Lung (tissue), 12 donors: ENCODE measurements around the gene GAST. TPM values are rescaled to one million over a fixed set of nuclear protein-coding genes. Genes with fewer than 3 reads are reported as not detected.
"Not testable (repeated sequence)": the region's sequence is repeated elsewhere in the genome, so short reads cannot be mapped to it uniquely, and the experiment has no call there.

Source experiments
- ATAC-seq: fragments of 200-7000 bp; cut with Tn5 transposase; one replicate; pipeline ENCODE4 v1.9.1; 2020; ENCODE audit warnings: moderate number of reproducible peaks; ENCODE audit not compliant: insufficient read depth, low FRiP score
- DNase-seq, 3 donors: peaks; one replicate each; pipeline ENCODE4 v3.0.0-alpha.2; 2013 to 2017
- H3K27ac ChIP-seq, 2 donors: one replicate each; pipeline ENCODE4 v1.5.1; 2013; ENCODE audit warnings: mild to moderate bottlenecking in 2 of 2, moderate library complexity in 2 of 2, control low read depth in 1 of 2, inconsistent platforms in 1 of 2, low read depth in 1 of 2, low read length in 1 of 2
- H3K27me3 ChIP-seq, 3 donors: one replicate each; pipeline ENCODE4 v1.5.1; 2013; ENCODE audit warnings: low read length in 2 of 3; ENCODE audit not compliant: control insufficient read depth in 3 of 3, insufficient read depth in 3 of 3
- H3K36me3 ChIP-seq, 4 donors: one replicate each; pipeline ENCODE4 v1.5.1; 2013; ENCODE audit warnings: low read length in 4 of 4, mild to moderate bottlenecking in 1 of 4, moderate library complexity in 1 of 4; ENCODE audit not compliant: control insufficient read depth in 4 of 4, insufficient read depth in 4 of 4
- H3K4me1 ChIP-seq, 5 donors: one replicate each; pipeline ENCODE4 v1.5.1; 2013; ENCODE audit warnings: low read length in 5 of 5, mild to moderate bottlenecking in 2 of 5, moderate library complexity in 1 of 5; ENCODE audit not compliant: control insufficient read depth in 5 of 5, insufficient read depth in 5 of 5
- H3K4me3 ChIP-seq: one replicate; pipeline ENCODE4 v1.5.1; 2013; ENCODE audit warnings: mild to moderate bottlenecking, control low read depth, moderate library complexity
- H3K9ac ChIP-seq, 2 donors: one replicate each; pipeline ENCODE4 v1.5.1; 2013; ENCODE audit warnings: low read length in 2 of 2, control low read depth in 1 of 2; ENCODE audit not compliant: insufficient read depth in 1 of 2
- H3K9me3 ChIP-seq, 4 donors: one replicate each; pipeline ENCODE4 v1.5.1; 2013; ENCODE audit warnings: low read length in 3 of 4, mild to moderate bottlenecking in 1 of 4, moderate library complexity in 1 of 4; ENCODE audit not compliant: control insufficient read depth in 4 of 4, insufficient read depth in 3 of 4
- WGBS, 2 donors: extraction: QIAGEN DNeasy Blood & Tissue Kit; methylation state at CpG; one replicate each; pipeline ENCODE4 v1.1.7; 2013; 5-methylcytosine and 5-hydroxymethylcytosine counted together
- polyA plus RNA-seq, 2 donors: library from polyadenylated mRNA; stranded (reverse); fragments of 200-250 nt; gene quantifications; one replicate each; pipeline ENCODE4 v1.2.1, GENCODE V29; 2013
- total RNA-seq, 2 donors: library from RNA; depleted of rRNA in 1 of 2; stranded (reverse); fragments of >200 nt in 1 of 2; gene quantifications; one replicate each; pipeline ENCODE4 v1.2.1, GENCODE V29; 2014 to 2021
- TF ChIP-seq, protein P1 (sequence below): IDR thresholded peaks from 2 replicates; pipeline ENCODE4 v1.5.1; 2012; ENCODE audit warnings: mild to moderate bottlenecking; ENCODE audit errors: control extremely low read depth, extremely low read depth
- donor health status: control.
- donor health status: control.
- donor health status: Bipolar disorder and iron deficiency.
- donor health status: healthy.
- donor health status: DM: yes; HTN: yes; CAD: no.

Gene GAST
- total and polyA plus RNA-seq, 4 donors = not detected

DNA sequence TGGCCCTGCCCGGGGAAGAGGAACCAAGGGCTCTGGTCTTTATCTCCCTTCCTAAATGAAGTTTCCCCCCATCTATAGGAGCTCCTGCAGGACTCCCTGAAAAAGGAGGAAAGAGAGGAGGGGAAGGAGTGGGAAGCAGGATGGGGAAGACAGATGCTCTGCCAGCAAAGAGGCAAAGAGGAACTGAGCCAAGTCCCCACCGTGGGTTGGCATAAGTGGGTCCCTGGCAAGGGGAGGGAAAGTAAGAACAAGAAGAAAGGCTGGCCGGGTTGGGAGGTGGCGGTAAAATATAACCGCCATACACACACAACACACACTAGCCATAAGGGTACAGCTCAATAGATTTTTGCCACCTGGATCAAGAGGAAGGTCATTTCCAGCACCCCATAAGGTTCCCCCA is 29.5 kb upstream of the GAST start:
- Histone ChIP-seq H3K9me3 (no peaks in the 10 kb centered on the region), H3K4me3 (no peak overlapping the region), H3K36me3 (no peaks in the 10 kb centered on the region), H3K27me3 (no peaks in the 10 kb centered on the region), H3K4me1 (peaks cover 0 to 3% (median under 1%) of the 10 kb centered on the region in 5 donors), H3K9ac (no peak overlapping the region), H3K27ac (no peak overlapping the region)
- DNase-seq = no peak
- WGBS, 2 donors = 47 to 66% methylated on average over 5 of the region's 5 CpGs
- no peak for ATAC-seq
- TF ChIP-seq, protein P1, sequence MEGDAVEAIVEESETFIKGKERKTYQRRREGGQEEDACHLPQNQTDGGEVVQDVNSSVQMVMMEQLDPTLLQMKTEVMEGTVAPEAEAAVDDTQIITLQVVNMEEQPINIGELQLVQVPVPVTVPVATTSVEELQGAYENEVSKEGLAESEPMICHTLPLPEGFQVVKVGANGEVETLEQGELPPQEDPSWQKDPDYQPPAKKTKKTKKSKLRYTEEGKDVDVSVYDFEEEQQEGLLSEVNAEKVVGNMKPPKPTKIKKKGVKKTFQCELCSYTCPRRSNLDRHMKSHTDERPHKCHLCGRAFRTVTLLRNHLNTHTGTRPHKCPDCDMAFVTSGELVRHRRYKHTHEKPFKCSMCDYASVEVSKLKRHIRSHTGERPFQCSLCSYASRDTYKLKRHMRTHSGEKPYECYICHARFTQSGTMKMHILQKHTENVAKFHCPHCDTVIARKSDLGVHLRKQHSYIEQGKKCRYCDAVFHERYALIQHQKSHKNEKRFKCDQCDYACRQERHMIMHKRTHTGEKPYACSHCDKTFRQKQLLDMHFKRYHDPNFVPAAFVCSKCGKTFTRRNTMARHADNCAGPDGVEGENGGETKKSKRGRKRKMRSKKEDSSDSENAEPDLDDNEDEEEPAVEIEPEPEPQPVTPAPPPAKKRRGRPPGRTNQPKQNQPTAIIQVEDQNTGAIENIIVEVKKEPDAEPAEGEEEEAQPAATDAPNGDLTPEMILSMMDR = no peak

DNA sequence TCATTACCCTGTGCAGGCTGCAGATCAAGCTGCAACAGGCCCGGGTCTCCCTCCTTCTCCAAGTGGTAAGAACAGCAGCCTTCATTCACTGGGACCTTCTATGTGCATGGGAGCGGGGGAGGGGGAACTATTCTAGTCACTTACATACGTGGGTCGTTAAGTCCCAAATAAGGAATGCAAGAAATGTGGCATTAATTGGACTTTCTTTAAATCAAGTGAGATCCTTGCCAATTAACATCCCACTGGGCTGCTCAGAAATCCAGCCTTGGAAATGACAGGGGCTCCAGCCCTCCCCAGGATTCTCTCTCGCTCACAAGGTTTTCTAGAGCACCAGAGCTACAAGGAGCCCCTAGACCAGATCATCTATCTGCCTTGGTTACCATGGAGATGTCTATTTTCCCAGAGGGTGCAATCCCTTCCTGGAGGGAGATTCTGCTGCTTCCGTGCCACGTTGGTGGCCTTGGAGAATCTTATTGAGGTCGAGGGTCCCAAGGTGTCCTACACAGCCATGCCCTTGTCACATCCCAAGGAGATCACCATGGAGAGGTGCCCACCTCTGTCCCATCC is 28.6 kb upstream of the GAST start:
- Histone ChIP-seq H3K27me3 (no peaks in the 10 kb centered on the region), H3K27ac (no peak overlapping the region), H3K9ac (no peak overlapping the region), H3K36me3 (no peaks in the 10 kb centered on the region), H3K4me3 (no peak overlapping the region), H3K9me3 (no peaks in the 10 kb centered on the region), H3K4me1 (peaks cover 0 to 6% (median 3%) of the 10 kb centered on the region in 5 donors)
- TF ChIP-seq, protein P1 = no peak
- ATAC-seq (no peak), DNase-seq (no peak)
- 72 to 76% methylated on average over 8 of the region's 8 CpGs for WGBS, 2 donors

DNA sequence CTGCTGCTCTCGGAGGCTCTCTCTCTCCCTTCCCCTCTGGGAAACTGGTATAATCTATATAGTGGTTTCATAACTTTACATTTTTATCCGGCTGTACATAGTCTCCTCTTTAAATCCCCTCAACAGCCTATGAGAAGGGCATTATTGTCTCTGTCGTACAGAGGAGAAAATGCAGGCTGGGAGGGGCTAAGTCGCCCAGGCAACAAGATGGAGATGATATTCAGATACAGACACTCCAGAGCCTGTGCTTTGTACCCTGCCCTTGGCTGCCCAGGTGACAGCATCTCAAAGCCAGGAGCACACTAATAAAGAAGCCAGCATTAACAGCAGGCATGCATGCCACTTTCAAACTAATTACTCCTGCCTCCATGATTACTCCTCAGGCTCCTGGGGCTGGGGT is 28.1 kb upstream of the GAST start:
- no peak overlapping the region for H3K27ac ChIP-seq
- TF ChIP-seq, protein P1 = no peak
- DNase-seq = no peak

DNA sequence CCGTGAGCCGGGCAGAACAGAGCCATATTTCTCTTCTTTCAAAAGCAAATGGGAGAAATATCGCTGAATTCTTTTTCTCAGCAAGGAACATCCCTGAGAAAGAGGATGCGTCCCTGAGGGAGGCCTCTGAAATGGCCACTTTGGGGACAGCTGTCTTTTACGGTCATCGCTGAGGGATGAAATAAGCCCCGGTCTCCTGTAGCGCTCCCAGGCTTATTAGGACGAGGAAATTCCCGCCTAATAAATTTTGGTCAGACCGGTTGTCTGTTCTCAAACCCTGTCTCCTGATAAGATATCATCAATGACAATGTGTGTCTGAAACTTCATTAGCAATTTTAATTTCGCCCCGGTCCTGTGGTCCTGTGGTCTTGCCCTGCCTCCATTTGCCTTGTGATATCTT is 26.4 kb upstream of the GAST start:
- H3K9ac ChIP-seq, H3K9me3 ChIP-seq, H3K4me3 ChIP-seq, ATAC-seq, DNase-seq, H3K27me3 ChIP-seq, H3K27ac ChIP-seq: not testable (repeated sequence)
- Histone ChIP-seq H3K4me1 (peaks cover 0 to 17% (median 5%) of the 10 kb centered on the region in 5 donors), H3K36me3 (peaks cover 8 to 20% (median 11%) of the 10 kb centered on the region in 4 donors)
- 94 to 97% methylated on average over 13 of the region's 13 CpGs for WGBS, 2 donors

More for the DNA sequence above, 28.1 kb upstream of the GAST start:
- ATAC-seq = no peak
- Histone ChIP-seq H3K27me3 (no peaks in the 10 kb centered on the region), H3K4me1 (peaks cover 0 to 6% (median 3%) of the 10 kb centered on the region in 5 donors), H3K9ac (no peak overlapping the region), H3K9me3 (no peaks in the 10 kb centered on the region), H3K4me3 (no peak overlapping the region), H3K36me3 (peaks cover 0 to 3% (median 0%) of the 10 kb centered on the region in 4 donors)
- 71 to 81% methylated on average over 4 of the region's 4 CpGs for WGBS, 2 donors
